Peyer's patch (tissue), 4 donors: ENCODE measurements around the gene BSN. TPM values are rescaled to one million over a fixed set of nuclear protein-coding genes. Genes with fewer than 3 reads are reported as not detected.

ENCODE experiments used
- DNase-seq, 3 donors: peaks; one replicate each; pipeline ENCODE4 v3.0.0-alpha.2; 2017 to 2019
- H3K27ac ChIP-seq, 4 donors: fragments of 200-600 bp; sonication (generic); one replicate each; pipeline ENCODE4 v1.5.1; 2016 to 2019
- H3K27me3 ChIP-seq, 2 donors: fragments of 200-600 bp; sonication (generic); one replicate each; pipeline ENCODE4 v1.5.1; 2019
- H3K36me3 ChIP-seq, 3 donors: fragments of 200-600 bp; sonication (generic); one replicate each; pipeline ENCODE4 v1.5.1; 2016 to 2019
- H3K4me1 ChIP-seq, 4 donors: fragments of 200-600 bp; sonication (generic); one replicate each; pipeline ENCODE4 v1.5.1; 2016 to 2019
- H3K4me3 ChIP-seq, 4 donors: fragments of 200-600 bp; sonication (generic); 1 replicate in 3 of 4; 2 replicates in 1 of 4; pipeline ENCODE4 v1.5.1; 2016 to 2019; ENCODE audit warnings: mild to moderate bottlenecking in 1 of 4
- H3K9me3 ChIP-seq, 4 donors: fragments of 200-600 bp; sonication (generic); one replicate each; pipeline ENCODE4 v1.5.1; 2016 to 2019; ENCODE audit warnings: mild to moderate bottlenecking in 1 of 4
- POLR2A ChIP-seq, 2 donors: fragments of 450-650 bp; IDR thresholded peaks; one replicate each; pipeline ENCODE4 v1.5.1; 2017; ENCODE audit warnings: antibody characterized with exemption in 2 of 2, mild to moderate bottlenecking in 2 of 2, moderate library complexity in 2 of 2
- total RNA-seq, 4 donors: library from RNA; depleted of rRNA; stranded (reverse); fragments of >200 nt; gene quantifications; one replicate each; pipeline ENCODE4 v1.1.0, GENCODE V29; 2016
- TF ChIP-seq, protein P1 (sequence below), 6 experiments: fragments of 450-650 bp in 4 of 6; fragments of 200-600 bp in 2 of 6; sonication (generic) in 1 of 6; IDR thresholded peaks; one replicate each; pipeline ENCODE4 v1.5.1; 2017 to 2019; ENCODE audit warnings: antibody characterized with exemption in 6 of 6, mild to moderate bottlenecking in 3 of 6, moderate library complexity in 1 of 6

Gene BSN
- total RNA-seq, 4 donors from 2014 or later: 0.18 to 3.3 (median 0.85) TPM

GRCh38 chr3:49616491-49616941 lies 62.2 kb downstream of the BSN start:
- Histone ChIP-seq H3K36me3 (no peaks in the 10 kb centered on the region), H3K9me3 (no peaks in the 10 kb centered on the region), H3K27ac (no peak overlapping the region), H3K4me1 (no peaks in the 10 kb centered on the region), H3K27me3 (no peaks in the 10 kb centered on the region), H3K4me3 (no peak overlapping the region)
- TF ChIP-seq POLR2A (IDR thresholded peaks at IDR 0.05): no peak
- TF ChIP-seq, protein P1, sequence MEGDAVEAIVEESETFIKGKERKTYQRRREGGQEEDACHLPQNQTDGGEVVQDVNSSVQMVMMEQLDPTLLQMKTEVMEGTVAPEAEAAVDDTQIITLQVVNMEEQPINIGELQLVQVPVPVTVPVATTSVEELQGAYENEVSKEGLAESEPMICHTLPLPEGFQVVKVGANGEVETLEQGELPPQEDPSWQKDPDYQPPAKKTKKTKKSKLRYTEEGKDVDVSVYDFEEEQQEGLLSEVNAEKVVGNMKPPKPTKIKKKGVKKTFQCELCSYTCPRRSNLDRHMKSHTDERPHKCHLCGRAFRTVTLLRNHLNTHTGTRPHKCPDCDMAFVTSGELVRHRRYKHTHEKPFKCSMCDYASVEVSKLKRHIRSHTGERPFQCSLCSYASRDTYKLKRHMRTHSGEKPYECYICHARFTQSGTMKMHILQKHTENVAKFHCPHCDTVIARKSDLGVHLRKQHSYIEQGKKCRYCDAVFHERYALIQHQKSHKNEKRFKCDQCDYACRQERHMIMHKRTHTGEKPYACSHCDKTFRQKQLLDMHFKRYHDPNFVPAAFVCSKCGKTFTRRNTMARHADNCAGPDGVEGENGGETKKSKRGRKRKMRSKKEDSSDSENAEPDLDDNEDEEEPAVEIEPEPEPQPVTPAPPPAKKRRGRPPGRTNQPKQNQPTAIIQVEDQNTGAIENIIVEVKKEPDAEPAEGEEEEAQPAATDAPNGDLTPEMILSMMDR (IDR thresholded peaks at IDR 0.05): no peak
- no peak for DNase-seq

DNA sequence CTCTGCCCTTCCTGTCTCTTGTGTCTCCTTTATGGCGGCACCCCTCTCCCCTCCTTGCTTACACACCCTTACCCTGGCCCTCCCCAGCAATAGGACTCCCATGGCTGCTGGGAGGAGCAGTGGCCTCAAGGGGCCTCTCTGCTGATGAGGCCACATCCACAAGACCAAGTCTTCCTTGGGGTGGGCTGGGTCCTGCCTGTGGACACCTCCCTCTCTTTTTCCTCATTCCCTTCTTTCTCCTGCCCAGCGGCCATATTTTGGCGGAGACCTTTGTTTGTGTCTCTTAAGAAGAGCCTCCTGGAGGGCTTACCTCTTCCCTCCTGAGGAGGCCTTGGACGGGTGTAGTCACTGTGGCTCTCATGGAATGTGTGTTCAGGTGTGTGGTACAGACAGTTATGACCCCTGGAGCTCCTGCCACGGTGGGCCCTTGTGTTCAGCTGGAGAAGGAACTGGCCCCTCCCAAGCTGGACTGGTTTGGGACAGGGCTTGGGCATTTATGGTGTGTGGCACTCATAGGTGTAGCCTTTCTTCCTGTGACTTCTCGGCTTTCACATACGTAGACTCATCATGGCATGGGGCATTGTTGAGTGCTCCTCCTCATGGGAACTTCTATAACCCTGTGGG lies 63.2 kb downstream of the BSN start:
- H3K27me3 ChIP-seq: no peaks in the 10 kb centered on the region
- DNase-seq: no peak
- no peaks in the 10 kb centered on the region for H3K9me3 ChIP-seq
- TF ChIP-seq POLR2A (IDR thresholded peaks at IDR 0.05): no peak
- TF ChIP-seq, protein P1 (IDR thresholded peaks at IDR 0.05): no peak
- H3K4me3 ChIP-seq: no peak overlapping the region
- no peaks in the 10 kb centered on the region for H3K4me1 ChIP-seq
- H3K36me3 ChIP-seq: no peaks in the 10 kb centered on the region
- H3K27ac ChIP-seq: no peak overlapping the region

DNA sequence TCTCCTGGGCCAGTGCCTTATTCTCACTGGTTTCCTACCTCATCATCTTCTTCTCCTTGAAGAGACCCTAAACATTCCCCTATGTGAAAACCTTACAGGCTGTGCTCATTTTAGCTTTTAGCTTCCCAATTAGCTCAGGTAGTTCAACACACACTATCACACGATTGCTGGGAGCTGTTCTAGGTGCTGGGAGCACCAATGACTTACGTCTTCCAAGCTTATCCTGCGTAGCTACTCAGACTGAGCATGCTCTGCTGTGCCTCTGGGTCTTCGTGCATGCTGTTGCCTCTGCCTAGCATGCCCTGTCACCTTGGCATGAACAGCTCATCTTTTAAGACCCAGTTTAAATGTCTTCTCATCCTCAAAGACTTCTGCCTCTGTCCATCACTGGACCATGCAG lies 64.1 kb downstream of the BSN start:
- DNase-seq: no peak
- Histone ChIP-seq H3K9me3 (no peaks in the 10 kb centered on the region), H3K4me3 (no peak overlapping the region), H3K4me1 (no peaks in the 10 kb centered on the region), H3K36me3 (no peaks in the 10 kb centered on the region), H3K27ac (no peak overlapping the region), H3K27me3 (no peaks in the 10 kb centered on the region)
- no peak for TF ChIP-seq POLR2A (IDR thresholded peaks at IDR 0.05)
- TF ChIP-seq, protein P1 (IDR thresholded peaks at IDR 0.05): no peak

DNA sequence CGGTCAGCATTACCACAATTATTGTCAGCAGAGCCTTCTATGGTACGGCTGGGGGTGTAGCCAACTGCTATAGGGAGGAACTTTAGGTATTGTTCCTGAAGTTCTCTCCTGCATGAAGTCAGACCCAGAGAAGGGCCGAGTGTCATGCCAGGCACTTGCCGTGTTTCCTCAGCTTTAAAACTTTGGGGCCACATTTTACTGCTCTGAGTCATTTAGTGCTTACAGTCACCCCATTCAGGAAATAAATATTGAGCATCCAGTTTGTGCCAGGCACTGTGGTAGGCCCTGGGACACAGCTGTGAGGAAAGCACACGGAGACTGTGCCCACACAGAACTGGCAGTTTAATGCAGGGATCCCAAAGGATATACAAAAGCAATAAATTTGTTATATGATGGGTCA lies 65.4 kb downstream of the BSN start:
- Histone ChIP-seq H3K27ac (no peak overlapping the region), H3K27me3 (no peaks in the 10 kb centered on the region), H3K9me3 (no peaks in the 10 kb centered on the region), H3K36me3 (no peaks in the 10 kb centered on the region), H3K4me3 (no peak overlapping the region), H3K4me1 (no peaks in the 10 kb centered on the region)
- DNase-seq: no peak
- TF ChIP-seq, protein P1 (IDR thresholded peaks at IDR 0.05): no peak
- TF ChIP-seq POLR2A (IDR thresholded peaks at IDR 0.05): no peak

DNA sequence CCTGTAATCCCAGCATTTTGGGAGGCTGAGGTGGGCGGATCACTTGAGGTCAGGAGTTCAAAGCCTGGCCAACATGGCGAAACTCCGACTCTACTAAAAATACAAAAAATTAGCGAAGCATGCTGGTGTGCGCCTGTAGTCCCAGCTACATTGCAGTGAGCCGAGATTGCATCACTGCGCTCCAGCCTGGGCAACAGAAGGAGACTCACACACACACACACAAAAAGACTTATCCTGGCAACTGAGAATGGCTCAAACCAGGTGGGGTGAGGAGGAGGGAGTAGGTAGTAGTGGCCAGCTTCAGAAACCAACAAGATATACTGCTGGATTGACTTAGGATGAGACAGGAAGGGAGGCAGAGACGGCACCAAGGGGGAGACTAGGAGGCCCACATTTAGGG lies 66.5 kb downstream of the BSN start:
- Histone ChIP-seq H3K4me3 (no peak overlapping the region), H3K4me1 (no peaks in the 10 kb centered on the region), H3K27ac (no peak overlapping the region), H3K9me3 (no peaks in the 10 kb centered on the region), H3K27me3 (no peaks in the 10 kb centered on the region), H3K36me3 (no peaks in the 10 kb centered on the region)
- TF ChIP-seq, protein P1 (IDR thresholded peaks at IDR 0.05): no peak
- no peak for TF ChIP-seq POLR2A (IDR thresholded peaks at IDR 0.05)
- DNase-seq: no peak

GRCh38 chr3:49623071-49623470 lies 68.8 kb downstream of the BSN start:
- H3K4me3 ChIP-seq: no peak overlapping the region
- H3K27me3 ChIP-seq: no peaks in the 10 kb centered on the region
- no peaks in the 10 kb centered on the region for H3K9me3 ChIP-seq
- TF ChIP-seq, protein P1 (IDR thresholded peaks at IDR 0.05): no peak
- no peak for TF ChIP-seq POLR2A (IDR thresholded peaks at IDR 0.05)
- no peaks in the 10 kb centered on the region for H3K4me1 ChIP-seq
- H3K36me3 ChIP-seq: no peaks in the 10 kb centered on the region
- no peak overlapping the region for H3K27ac ChIP-seq
- DNase-seq: no peak
